Limb (tissue), 2 donors: ENCODE data around the gene RAF1.
A peak's percentile ranks its signal among the peaks of the same experiment; 100 is the strongest.
"Not testable (repeated sequence)": the region's sequence is repeated elsewhere in the genome, so short reads cannot be mapped to it uniquely, and the experiment has no call there.

Experiments
- DNase-seq, 2 donors: peaks; one replicate each; pipeline ENCODE4 v3.0.0-alpha.2; 2016; ENCODE audit errors: extremely low spot score in 2 of 2

RAF1 gene

DNA sequence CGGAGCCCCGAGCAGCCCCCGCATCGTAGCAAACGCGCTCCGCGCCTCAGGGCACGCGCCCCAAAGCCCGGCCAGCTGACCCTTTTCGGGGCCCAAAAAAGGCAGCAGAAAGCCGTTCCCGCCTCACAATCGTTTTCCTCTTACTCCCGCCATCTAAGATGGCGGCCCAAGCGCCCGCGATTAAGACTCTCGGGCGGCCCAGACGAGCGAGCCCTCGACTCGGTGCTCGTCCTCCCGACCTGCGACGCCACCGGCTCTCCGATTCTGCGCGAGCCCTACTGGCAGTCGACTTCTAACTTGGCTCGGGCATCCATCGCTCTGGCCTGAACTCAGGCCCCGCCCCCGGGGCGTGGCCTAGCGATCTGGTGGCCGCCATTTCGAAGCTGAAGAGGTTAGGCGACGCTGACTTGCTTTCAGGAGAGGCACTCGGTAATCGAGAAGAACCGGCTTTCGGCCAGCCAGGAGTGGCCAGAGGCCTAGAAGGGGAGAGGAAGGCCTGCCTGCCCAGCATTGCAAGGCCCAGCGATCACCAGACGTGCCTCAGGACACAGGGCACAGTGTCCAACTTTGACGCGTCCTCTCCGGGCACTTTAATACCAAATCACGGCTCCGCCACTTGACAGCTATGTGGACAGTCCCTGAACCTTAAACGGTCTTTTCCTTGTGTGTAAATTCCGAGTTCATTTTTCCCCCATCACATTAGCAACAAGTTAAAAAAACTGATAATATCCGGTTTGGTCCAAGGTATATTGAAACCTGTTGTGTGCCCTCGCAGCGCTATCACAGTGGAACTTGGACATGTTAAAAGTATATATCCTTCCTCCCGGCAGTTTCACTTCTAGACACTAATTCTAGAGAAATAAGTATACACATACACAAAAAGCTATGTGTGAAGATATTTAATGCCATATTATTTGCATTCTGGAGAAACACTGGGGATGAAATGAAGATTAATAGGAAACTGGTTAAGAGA is at the start of gene RAF1:
Gene RAF1 (minus strand): TSS at position 182 of the 973 bp plus-strand sequence. CDS start 45,396 bp downstream, outside the sequence.
- peak; percentile 99 for DNase-seq

- DNase-seq: no peak
These were observed 46.1 kb upstream of the RAF1 start for GRCh38 chr3:12710062-12710461.

DNA sequence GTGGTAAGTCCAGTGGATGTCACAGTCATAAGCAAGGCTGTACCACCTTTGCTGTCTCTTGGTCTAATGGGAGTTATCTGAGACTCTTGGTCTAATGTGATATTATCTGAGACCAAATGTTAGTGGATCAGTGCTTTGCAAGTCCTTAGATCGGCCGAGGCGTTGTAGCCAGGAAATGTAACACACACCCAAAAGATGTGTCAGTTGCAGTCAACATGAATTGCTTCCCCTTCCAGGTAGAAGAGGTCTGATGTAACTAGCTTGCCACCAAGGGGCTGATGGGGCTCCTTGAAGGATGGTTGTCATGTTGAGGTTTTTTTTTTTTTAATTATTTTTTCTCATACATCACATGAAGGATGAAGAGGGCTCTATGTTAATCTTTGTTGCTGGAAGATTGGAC is 45.4 kb upstream of the RAF1 start:
- no peak for DNase-seq

GRCh38 chr3:12708584-12709192 is 44.8 kb upstream of the RAF1 start:
- no peak for DNase-seq

- no peak for DNase-seq
These were observed 43.5 kb upstream of the RAF1 start for GRCh38 chr3:12707449-12707848.

DNA sequence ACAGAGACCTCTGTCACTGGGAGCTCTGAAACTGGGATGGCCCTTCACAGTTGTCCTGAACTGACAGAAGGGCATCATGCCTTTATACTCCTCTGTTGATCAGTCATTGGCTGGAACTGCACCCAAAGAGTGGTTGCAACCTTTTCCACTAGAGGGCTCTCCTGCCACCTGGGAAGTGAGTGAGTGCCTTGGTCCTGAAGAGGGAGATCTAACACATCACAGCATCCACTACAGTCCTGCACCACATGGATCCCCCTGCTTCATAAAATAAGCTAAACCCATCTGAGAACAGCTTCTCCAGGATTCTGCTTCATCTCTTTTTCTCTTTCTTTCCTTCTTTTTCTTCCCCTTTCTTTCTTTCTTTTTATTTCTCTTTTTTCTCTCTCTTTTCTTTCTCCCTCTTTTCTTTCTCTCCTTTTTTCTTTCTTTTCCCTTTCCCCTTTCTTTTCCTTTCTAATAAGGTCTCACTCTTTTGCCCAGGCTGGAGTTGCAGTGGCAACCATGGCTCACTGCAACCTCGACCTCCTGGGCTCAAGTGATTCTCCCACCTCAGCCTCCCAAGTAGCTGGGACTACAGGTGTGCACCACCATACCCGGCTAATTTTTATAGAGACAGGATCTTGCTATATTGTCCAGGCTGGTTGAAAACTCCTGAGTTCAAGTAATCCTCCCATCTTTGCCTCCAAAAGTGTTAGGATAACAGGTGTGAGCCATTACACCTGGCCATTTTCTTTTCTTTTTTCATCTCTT is 42.8 kb upstream of the RAF1 start:
- DNase-seq: peak in 1 of 2 donors; percentile 40

GRCh38 chr3:12705981-12706380 is 42.1 kb upstream of the RAF1 start:
- no peak for DNase-seq

- no peak for DNase-seq
These were observed 41.5 kb upstream of the RAF1 start for GRCh38 chr3:12705374-12705926.

DNA sequence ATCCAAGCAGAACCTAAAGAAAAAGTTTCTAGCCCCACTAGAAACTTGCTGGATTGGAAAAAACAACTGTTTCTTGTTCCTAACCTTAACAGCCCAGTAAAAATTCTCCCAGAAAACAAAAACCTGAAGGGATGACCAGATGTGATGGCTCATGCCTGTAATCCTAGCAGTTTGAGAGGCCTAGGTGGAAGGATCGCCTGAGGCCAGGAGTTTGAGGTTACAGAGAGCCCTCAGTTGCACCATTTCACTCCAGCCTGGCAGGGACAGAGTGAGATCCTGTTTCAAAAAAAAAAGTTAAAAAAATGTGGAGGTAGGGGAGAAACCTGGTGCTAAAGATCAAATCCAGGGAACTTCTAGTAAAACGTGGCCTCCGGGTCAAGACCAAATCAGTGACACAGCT is 38.6 kb upstream of the RAF1 start:
- no peak for DNase-seq

- DNase-seq: not testable (repeated sequence)
These were observed 37.7 kb upstream of the RAF1 start for GRCh38 chr3:12701601-12702000.

DNA sequence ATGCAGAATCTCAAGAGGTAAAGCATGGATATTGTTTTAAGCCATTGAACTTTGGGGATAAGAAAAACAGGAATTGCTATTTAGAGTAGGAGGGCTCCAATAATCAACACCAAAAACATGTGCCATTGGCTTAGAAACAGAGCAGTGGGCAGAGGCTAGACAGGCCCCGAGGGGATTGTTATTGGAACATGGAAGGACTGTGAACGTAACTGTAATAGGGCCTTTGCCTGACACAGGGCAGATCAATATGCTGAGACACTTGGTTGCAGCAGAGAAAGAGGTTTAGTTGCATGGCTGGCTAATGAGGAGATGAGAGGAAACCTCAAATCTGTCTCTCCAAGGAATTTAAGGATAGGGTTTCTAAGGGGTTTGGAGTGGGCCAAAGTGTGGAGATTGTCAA is 36.9 kb upstream of the RAF1 start:
- no peak for DNase-seq

- no peak for DNase-seq
These were observed 32.0 kb upstream of the RAF1 start for GRCh38 chr3:12695916-12696315.

DNA sequence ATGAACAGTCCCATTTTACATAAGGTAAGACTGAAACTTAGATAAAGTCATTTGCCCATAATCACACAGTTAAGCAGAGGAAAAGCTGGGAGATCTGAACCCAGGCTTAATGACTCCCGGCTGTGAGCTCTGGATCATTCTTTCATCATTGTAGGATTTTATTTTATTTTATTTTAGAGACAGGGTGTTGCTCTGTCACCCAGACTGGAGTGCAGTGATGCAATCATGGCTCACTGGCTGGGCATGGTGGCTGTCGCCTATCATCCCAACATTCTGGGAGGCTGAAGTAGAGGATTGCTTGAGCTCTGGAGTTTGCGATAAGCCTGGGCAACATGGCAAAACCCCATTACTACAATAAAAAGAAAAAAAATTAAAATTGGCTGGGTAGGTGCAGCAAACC is 31.2 kb upstream of the RAF1 start:
- DNase-seq: no peak

GRCh38 chr3:12692444-12692843 is 28.5 kb upstream of the RAF1 start:
- DNase-seq: no peak

- no peak for DNase-seq
These were observed 26.2 kb upstream of the RAF1 start for GRCh38 chr3:12689997-12690711.

DNA sequence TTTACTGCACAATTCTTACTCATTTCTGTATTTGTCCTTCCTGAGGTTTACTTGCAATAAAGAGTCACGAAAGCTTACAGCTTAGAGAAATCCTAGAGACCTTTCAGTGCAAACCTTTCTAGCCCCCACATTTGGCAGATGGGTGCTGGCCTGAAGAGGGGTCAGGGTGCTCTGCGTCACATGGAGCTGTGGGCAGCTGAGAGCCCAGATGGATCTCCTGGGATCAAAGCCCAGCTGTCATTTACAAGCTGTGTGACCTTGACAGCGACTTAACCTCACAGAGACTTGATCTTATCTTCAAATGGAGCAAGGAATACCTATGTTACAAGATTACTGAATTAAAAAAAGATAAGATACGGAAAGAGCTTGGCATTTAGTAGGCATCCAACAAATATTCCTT is 24.0 kb upstream of the RAF1 start:
- DNase-seq: no peak

DNA sequence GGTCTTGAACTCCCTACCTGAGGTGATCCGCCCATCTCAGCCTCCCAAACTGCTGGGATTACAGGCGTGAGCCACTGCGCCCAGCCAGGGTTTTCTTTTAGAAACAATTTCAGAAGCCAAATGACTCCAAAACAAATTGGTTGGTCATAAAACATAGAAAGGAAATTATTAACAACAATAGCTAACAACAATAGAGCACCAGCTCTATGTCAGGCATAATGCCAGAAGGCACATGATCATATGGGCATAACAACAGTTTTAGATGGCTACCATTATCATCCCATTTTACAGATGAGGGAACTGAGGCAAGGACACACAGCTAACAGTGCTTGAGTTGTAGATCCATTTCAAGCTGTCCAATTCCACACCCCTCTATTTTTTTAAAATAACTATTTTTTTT is 22.2 kb upstream of the RAF1 start:
- no peak for DNase-seq

DNA sequence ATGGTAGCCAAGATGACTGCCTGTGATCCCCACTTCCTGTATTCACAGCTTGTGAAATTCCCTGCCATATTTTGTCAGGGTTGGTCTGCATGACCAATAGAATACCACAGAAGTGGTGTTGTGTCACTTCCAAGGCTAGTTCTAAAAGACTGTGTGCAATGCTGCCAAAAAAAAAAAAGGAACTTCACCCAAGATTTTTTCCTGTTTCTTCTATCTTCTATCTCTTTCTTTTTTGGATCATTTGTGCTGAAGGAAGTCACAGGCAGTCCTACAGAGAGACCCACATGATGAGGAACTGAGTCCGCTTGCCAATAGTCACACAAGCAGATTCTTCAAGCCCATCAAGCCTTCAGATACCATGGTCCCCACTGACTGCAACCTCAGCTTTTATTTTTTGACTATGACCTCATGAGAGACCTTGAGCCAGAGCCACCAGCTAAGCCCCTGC is 18.1 kb upstream of the RAF1 start:
- no peak for DNase-seq

GRCh38 chr3:12681089-12681942 is 17.4 kb upstream of the RAF1 start:
- DNase-seq: no peak

GRCh38 chr3:12679468-12679867 is 15.6 kb upstream of the RAF1 start:
- DNase-seq: no peak
